Stomach (tissue), 4 donors: ENCODE results near the gene TESK2.

ENCODE experiments used
- EP300 ChIP-seq: sonication (generic); formaldehyde crosslinking; IDR thresholded peaks from one replicate; pipeline ENCODE4 v1.6.1; 2017; ENCODE audit warnings: antibody characterized with exemption
- POLR2A ChIP-seq, 4 donors: fragments of 450-650 bp; IDR thresholded peaks; one replicate each; pipeline ENCODE4 v1.6.1; 2016; ENCODE audit warnings: antibody characterized with exemption in 4 of 4, control low read depth in 2 of 4, mild to moderate bottlenecking in 1 of 4, moderate library complexity in 1 of 4
- POLR2AphosphoS5 ChIP-seq, 3 donors: sonication (generic); formaldehyde crosslinking; IDR thresholded peaks; one replicate each; pipeline ENCODE4 v1.6.1; 2016; ENCODE audit warnings: antibody characterized with exemption in 3 of 3
- TF ChIP-seq, protein P1 (sequence below), 7 experiments: fragments of 450-650 bp in 4 of 7; fragments of 200-600 bp in 3 of 7; sonication (generic) in 3 of 7; IDR thresholded peaks; one replicate each; pipeline ENCODE4 v1.5.1; 2016 to 2019; ENCODE audit warnings: antibody characterized with exemption in 7 of 7, control low read depth in 2 of 7, mild to moderate bottlenecking in 1 of 7

- TF ChIP-seq, protein P1, sequence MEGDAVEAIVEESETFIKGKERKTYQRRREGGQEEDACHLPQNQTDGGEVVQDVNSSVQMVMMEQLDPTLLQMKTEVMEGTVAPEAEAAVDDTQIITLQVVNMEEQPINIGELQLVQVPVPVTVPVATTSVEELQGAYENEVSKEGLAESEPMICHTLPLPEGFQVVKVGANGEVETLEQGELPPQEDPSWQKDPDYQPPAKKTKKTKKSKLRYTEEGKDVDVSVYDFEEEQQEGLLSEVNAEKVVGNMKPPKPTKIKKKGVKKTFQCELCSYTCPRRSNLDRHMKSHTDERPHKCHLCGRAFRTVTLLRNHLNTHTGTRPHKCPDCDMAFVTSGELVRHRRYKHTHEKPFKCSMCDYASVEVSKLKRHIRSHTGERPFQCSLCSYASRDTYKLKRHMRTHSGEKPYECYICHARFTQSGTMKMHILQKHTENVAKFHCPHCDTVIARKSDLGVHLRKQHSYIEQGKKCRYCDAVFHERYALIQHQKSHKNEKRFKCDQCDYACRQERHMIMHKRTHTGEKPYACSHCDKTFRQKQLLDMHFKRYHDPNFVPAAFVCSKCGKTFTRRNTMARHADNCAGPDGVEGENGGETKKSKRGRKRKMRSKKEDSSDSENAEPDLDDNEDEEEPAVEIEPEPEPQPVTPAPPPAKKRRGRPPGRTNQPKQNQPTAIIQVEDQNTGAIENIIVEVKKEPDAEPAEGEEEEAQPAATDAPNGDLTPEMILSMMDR (IDR thresholded peaks at IDR 0.05): no peak
- TF ChIP-seq POLR2A (IDR thresholded peaks at IDR 0.05) (no peak), EP300 (no peak), POLR2AphosphoS5 (IDR thresholded peaks at IDR 0.05) (no peak)
Measured at GRCh38 chr1:45488666-45489377, 2.1 kb downstream of the TESK2 start.
